Esophagus squamous epithelium (tissue), 4 donors: ENCODE data around the gene LRCOL1.

Source experiments
- POLR2A ChIP-seq, 4 donors: fragments of 450-650 bp; IDR thresholded peaks; one replicate each; pipeline ENCODE4 v1.6.1; 2017; ENCODE audit warnings: antibody characterized with exemption in 4 of 4, mild to moderate bottlenecking in 4 of 4, moderate library complexity in 3 of 4
- TF ChIP-seq, protein P1 (sequence below), 6 experiments: fragments of 450-650 bp in 4 of 6; fragments of 200-600 bp in 2 of 6; sonication (generic) in 2 of 6; IDR thresholded peaks; one replicate each; pipeline ENCODE4 v1.5.1; 2016 to 2019; ENCODE audit warnings: antibody characterized with exemption in 6 of 6, mild to moderate bottlenecking in 4 of 6, moderate library complexity in 4 of 6

DNA sequence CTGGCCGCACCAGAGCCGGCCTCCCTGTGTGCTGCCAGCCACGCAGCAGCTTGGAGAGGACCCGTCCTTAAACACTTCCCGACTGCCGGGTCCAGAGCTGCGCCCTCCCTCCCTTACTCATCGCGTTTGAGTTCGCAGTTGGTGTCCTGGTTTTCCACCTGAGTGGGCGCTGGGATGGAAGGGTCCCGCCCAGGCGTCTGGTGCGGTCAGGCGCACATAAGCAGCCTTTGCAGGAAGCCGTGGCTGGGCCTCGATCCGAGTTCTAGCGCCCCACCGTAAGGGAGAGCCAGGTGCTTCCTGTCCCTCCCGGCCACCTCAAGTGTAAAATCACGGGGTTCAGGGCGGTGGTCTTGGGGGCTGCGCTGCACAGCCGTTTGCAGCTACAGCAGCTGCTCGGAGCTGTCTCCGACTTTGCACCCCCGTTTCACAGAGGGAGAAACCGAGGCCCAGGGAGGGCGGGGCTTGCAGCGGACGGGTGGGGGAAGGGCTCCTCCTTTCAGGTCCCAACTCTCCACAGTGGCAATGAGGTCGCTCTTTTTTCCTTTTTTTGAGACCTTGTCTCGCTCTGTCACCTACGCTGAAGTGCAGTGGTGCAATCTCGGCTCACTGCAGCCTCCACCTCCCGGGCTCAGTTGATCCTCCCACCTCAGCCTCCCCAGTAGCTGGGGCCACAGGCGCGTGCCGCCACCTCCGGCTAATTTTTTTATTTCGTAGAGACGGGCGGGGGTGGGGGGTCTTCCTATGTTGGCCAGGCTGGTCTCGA is 51.3 kb downstream of the LRCOL1 start:
- TF ChIP-seq, protein P1, sequence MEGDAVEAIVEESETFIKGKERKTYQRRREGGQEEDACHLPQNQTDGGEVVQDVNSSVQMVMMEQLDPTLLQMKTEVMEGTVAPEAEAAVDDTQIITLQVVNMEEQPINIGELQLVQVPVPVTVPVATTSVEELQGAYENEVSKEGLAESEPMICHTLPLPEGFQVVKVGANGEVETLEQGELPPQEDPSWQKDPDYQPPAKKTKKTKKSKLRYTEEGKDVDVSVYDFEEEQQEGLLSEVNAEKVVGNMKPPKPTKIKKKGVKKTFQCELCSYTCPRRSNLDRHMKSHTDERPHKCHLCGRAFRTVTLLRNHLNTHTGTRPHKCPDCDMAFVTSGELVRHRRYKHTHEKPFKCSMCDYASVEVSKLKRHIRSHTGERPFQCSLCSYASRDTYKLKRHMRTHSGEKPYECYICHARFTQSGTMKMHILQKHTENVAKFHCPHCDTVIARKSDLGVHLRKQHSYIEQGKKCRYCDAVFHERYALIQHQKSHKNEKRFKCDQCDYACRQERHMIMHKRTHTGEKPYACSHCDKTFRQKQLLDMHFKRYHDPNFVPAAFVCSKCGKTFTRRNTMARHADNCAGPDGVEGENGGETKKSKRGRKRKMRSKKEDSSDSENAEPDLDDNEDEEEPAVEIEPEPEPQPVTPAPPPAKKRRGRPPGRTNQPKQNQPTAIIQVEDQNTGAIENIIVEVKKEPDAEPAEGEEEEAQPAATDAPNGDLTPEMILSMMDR (IDR thresholded peaks at IDR 0.05): no peak
- TF ChIP-seq POLR2A (IDR thresholded peaks at IDR 0.05): no peak
